RWPE1 (cell line): ENCODE data around the gene ADGRF1.

Experiments
- CTCF ChIA-PET: fragments of 350-600 bp; sonication (Branson Sonifier 250); formaldehyde crosslinking; extraction: SDS; loops from one replicate; lab custom pipeline; 2021; lab: Yijun Ruan, JAX
- POLR2A ChIA-PET: fragments of 400-600 bp; formaldehyde crosslinking; extraction: SDS; loops from one replicate; lab custom pipeline; 2020; ENCODE audit warnings: antibody characterized with exemption; ENCODE audit not compliant: low non-redundant PET; lab: Yijun Ruan, JAX
- DNase-seq: peaks from one replicate; pipeline ENCODE4 v3.0.0; 2012; ENCODE audit warnings: low spot score
- H3K27ac ChIP-seq: fragments of 450-650 bp; 2 replicates; pipeline ENCODE4 v1.5.1; 2017
- TF ChIP-seq, protein P1 (sequence below): fragments of 450-650 bp; conservative IDR thresholded peaks from 2 replicates; pipeline ENCODE4 v1.5.1; 2017; ENCODE audit warnings: low read depth, mild to moderate bottlenecking

The ADGRF1 gene

DNA sequence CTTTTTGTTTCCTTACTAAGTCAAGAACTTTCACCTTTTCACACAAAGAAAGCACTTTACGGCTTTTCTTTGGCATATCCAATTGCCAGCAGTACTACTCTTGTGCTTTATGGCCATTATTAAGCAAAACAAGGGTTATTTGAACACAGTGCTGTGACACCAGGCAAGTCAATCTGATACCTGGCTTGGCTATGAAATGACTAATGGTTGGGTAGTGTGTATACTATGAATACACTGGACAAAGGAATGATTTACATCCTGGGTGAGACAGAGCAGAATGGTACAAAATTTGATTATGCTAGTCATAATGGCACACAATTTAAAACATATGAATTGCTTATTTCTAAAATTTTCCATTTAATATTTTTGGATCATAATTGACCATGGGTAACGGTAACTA, 22.1 kb upstream of the ADGRF1 start:
- no peak overlapping the region for H3K27ac ChIP-seq
- no peak for DNase-seq
- TF ChIP-seq, protein P1, sequence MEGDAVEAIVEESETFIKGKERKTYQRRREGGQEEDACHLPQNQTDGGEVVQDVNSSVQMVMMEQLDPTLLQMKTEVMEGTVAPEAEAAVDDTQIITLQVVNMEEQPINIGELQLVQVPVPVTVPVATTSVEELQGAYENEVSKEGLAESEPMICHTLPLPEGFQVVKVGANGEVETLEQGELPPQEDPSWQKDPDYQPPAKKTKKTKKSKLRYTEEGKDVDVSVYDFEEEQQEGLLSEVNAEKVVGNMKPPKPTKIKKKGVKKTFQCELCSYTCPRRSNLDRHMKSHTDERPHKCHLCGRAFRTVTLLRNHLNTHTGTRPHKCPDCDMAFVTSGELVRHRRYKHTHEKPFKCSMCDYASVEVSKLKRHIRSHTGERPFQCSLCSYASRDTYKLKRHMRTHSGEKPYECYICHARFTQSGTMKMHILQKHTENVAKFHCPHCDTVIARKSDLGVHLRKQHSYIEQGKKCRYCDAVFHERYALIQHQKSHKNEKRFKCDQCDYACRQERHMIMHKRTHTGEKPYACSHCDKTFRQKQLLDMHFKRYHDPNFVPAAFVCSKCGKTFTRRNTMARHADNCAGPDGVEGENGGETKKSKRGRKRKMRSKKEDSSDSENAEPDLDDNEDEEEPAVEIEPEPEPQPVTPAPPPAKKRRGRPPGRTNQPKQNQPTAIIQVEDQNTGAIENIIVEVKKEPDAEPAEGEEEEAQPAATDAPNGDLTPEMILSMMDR: no peak
- CTCF ChIA-PET: no interaction called here
- POLR2A ChIA-PET: no interaction called here

DNA sequence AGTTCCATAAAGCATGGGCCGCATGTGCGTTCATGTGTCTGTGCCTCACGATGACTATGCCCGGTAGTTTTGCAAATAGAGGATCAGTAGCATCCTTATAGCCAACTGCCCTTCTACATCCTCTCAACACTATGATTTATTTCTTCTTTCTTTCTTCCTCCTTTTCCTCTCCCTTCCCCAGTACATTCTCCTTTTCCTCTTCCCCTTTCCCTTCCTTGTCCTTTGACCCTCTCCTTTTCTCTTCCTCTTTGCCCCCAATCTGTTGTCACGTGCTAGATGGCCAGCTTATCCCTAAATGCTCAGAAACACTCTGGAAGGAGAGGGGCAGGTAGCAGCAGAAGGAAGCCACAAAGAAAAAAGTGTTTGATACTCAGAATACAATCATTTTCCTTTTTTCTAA, 20.2 kb upstream of the ADGRF1 start:
- TF ChIP-seq, protein P1: no peak
- no peak overlapping the region for H3K27ac ChIP-seq
- ChIA-PET CTCF (no interaction called here), POLR2A (no interaction called here)
- DNase-seq: no peak

DNA sequence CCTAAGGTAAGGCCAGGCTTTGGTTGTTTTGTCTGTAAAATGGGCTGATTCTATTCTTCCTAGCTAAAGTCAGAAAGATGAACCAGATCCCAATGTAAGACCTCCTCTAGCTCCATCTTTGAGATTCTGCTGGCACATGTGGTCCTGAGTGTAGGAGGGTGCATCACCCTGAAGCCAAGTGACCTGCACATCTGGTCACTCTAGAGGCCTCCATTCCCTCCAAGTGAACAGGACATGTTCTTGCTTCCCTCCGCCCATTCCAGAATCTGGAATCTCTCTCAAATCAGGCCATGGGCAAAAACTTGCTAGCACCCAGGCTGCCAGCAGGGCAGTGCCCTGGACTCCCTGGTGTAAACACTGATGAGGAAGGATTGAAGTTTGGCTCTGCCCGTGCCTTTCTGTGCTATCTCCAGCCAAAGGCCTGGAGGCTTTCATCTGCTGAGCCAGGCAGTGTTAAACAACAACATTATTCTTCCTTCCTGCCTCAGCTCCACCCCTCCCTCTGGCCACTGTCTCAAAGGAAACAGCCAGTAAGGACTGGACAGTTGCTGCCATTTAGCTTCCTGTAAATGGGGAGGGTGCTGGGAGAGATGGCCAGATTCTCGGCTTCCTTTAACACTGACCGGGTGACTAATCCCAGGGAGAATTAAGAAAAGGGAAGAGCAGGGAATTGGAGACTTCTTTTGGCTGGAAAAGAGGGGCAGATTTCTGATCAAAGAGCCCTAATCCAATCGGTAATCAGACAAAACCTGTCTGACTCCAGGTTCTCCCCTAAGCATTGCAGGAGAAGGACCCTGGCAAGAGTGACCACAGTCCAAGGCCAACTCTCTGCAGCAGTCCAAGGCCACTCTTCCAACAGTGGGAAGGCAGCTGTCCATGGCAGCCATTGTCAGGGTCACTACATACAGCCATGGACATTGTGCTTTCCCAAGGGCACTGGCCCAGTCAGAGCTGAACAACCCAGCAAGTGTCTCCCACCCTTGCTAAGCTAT, 19.5 kb upstream of the ADGRF1 start:
- DNase-seq: no peak
- TF ChIP-seq, protein P1: no peak
- ChIA-PET POLR2A (no interaction called here), CTCF (interaction anchor here (0.6 kb wide), 1 partner anchor 418 kb away, joined by 6 read pairs; no protein-coding TSS in a partner anchor)
- H3K27ac ChIP-seq: peak overlapping the region; percentile 48

DNA sequence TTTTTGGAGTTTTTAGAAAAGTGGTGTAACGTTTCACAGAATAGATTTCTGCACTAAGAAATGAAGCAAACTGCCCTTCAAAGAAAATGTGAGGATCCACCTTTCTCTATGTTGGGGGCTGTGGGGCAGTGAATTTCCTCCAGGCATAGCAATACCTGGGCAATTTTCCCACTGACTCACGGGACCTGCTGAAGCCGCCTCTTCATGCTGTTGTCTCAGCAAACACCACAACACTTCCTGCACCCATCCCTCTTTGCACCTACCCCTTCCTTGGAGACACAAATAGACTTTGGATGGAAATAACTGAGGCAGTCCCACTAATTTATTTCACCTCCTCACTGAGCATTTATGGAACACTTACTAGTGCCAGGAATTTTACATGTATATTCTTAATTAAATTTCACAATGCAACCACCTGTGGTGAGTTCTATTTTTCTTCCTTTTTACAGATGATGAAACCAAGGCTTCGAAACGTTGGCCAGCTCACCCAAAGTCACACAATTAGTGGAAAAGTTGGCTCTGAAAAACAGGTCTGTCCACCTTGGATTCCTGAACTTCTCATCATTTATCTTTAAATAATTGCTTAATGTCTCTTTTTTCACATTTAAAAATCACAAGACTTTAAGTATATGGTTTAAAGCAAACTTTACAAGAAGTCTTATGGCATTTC, 17.2 kb upstream of the ADGRF1 start:
- peak overlapping the region; percentile 55 for H3K27ac ChIP-seq
- DNase-seq: peak; percentile 73
- TF ChIP-seq, protein P1: no peak
- ChIA-PET CTCF (no interaction called here), POLR2A (no interaction called here)

DNA sequence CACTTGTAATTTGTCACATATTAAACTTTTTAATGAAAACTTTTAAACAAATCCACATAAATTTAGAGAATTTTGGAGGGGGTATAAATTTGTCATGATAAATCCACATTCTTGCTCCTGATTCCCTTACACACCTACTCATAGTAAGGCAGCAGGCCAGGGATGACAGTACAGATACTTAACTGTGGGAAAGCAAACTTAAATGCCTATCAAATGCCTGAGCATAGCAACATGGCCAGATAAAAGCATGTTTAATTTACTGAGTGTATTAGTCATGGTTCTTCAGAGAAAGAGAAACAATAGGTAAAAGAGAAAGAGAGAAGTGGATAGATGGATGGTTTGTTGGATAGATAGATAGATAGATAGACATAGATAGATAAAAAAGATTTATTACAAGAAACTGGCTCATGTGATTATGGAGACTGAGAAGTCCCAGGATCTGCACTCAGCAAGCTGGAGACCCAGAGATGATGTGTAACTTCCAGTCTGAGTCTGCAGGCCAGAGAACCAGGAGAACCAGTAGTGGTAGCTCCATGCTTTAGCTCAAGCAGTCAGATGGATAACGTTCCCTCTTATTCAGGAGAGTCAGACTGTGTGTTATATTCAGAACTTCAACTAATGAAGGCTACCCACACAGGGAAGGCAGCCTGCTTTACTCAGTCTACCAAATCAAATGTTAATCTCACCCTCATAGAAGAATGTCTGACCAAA, 15.9 kb upstream of the ADGRF1 start:
- CTCF ChIA-PET: interaction anchor here (0.6 kb wide), 1 partner anchor 277 kb away, joined by 6 read pairs; no protein-coding TSS in a partner anchor
- DNase-seq: peak; percentile 78
- POLR2A ChIA-PET: no interaction called here

More for the DNA sequence above, 15.9 kb upstream of the ADGRF1 start:
- TF ChIP-seq, protein P1: no peak
- no peak overlapping the region for H3K27ac ChIP-seq
